B cell (primary cell): ENCODE data around the gene MOB3B. TPM values are rescaled to one million over a fixed set of nuclear protein-coding genes. Genes with fewer than 3 reads are reported as not detected.
A peak's percentile ranks its signal among the peaks of the same experiment; 100 is the strongest.

Experiments used
- ATAC-seq: fragments of 200-7000 bp; cut with Tn5 transposase; one replicate; pipeline ENCODE4 v1.10.0; 2021; ENCODE audit warnings: low read depth, mild to moderate bottlenecking, moderate number of reproducible peaks, moderate library complexity
- CTCF ChIA-PET: fragments of 350-600 bp; sonication (Branson Sonifier 250); formaldehyde crosslinking; loops from one replicate; lab custom pipeline; 2021; ENCODE audit warnings: antibody characterized with exemption, inconsistent platforms; lab: Charles Lee
- POLR2A ChIA-PET: fragments of 350-600 bp; sonication (Branson Sonifier 250); formaldehyde crosslinking; loops from one replicate; lab custom pipeline; 2021; ENCODE audit warnings: antibody characterized with exemption; lab: Charles Lee
- DNase-seq: peaks from one replicate; pipeline ENCODE4 v3.0.0; 2013
- H2AFZ ChIP-seq: 2 replicates; pipeline ENCODE4 v1.6.1; 2012; ENCODE audit warnings: mild to moderate bottlenecking, low read depth, low read length; ENCODE audit not compliant: insufficient read depth, poor library complexity, severe bottlenecking
- H3K27ac ChIP-seq, 2 donors: 1 replicate in 1 of 2; 2 replicates in 1 of 2; pipeline ENCODE4 v1.5.1; 2012 to 2013; ENCODE audit warnings: low read length in 2 of 2, mild to moderate bottlenecking in 2 of 2, moderate library complexity in 1 of 2
- H3K27me3 ChIP-seq, 4 experiments: fragments of 200-600 bp in 1 of 4; sonication (generic) in 1 of 4; replicated peaks in 1 of 4; 1 replicate in 2 of 4; 2 replicates in 2 of 4; pipeline versions ENCODE4 v1.6.1 to v1.7.0; 2013 to 2016; ENCODE audit warnings: low read length in 3 of 4, mild to moderate bottlenecking in 2 of 4, mixed read lengths in 1 of 4, moderate library complexity in 1 of 4; ENCODE audit not compliant: insufficient read depth in 4 of 4, control insufficient read depth in 3 of 4; ENCODE audit errors: control extremely low read depth in 1 of 4
- H3K36me3 ChIP-seq, 2 experiments: replicated peaks in 1 of 2; 1 replicate in 1 of 2; 2 replicates in 1 of 2; pipeline versions ENCODE4 v1.6.1 to v1.7.1; 2013; ENCODE audit warnings: low read length in 1 of 2; ENCODE audit not compliant: insufficient read depth in 2 of 2, control insufficient read depth in 1 of 2; ENCODE audit errors: control extremely low read depth in 1 of 2, extremely low read depth in 1 of 2
- H3K4me1 ChIP-seq, 2 donors: fragments of 200-600 bp in 1 of 2; sonication (generic) in 1 of 2; 1 replicate in 1 of 2; 2 replicates in 1 of 2; pipeline versions ENCODE4 v1.5.1 to v1.6.1; 2013 to 2017; ENCODE audit warnings: low read length in 2 of 2; ENCODE audit not compliant: control insufficient read depth in 2 of 2, insufficient read depth in 2 of 2
- H3K4me2 ChIP-seq: replicated peaks from 2 replicates; pipeline ENCODE3; 2012; ENCODE audit warnings: mild to moderate bottlenecking, low read depth, low read length; ENCODE audit not compliant: poor library complexity, severe bottlenecking
- H3K4me3 ChIP-seq, 5 experiments: fragments of 200-600 bp in 1 of 5; sonication (generic) in 1 of 5; 1 replicate in 3 of 5; 2 replicates in 2 of 5; pipeline versions ENCODE4 v1.5.1 to v1.7.0; 2011 to 2016; ENCODE audit warnings: low read length in 4 of 5, mild to moderate bottlenecking in 4 of 5, low read depth in 2 of 5, control low read depth in 1 of 5, moderate library complexity in 1 of 5; ENCODE audit not compliant: insufficient read depth in 1 of 5; ENCODE audit errors: control extremely low read depth in 1 of 5, extremely low read depth in 1 of 5
- H3K79me2 ChIP-seq: fragments of 200-600 bp; sonication (generic); one replicate; pipeline ENCODE4 v1.6.0; 2016; ENCODE audit warnings: low read length; ENCODE audit not compliant: control insufficient read depth, insufficient read depth
- H3K9ac ChIP-seq: fragments of 200-600 bp; sonication (generic); 2 replicates; pipeline ENCODE4 v1.6.1; 2017; ENCODE audit warnings: mild to moderate bottlenecking, low read length, moderate library complexity
- H3K9me3 ChIP-seq, 3 donors: one replicate each; pipeline versions ENCODE4 v1.6.1 to v1.7.1; 2013; ENCODE audit warnings: low read length in 2 of 3; ENCODE audit not compliant: control insufficient read depth in 2 of 3, insufficient read depth in 1 of 3; ENCODE audit errors: control extremely low read depth in 1 of 3
- H4K20me1 ChIP-seq: 2 replicates; pipeline ENCODE4 v1.6.0; 2012; ENCODE audit warnings: mild to moderate bottlenecking, low read length; ENCODE audit not compliant: insufficient read depth, control insufficient read depth, poor library complexity, severe bottlenecking
- H3K27ac Mint-ChIP-seq: one replicate; pipeline ENCODE4 v1.8.0; 2021; ENCODE audit warnings: mixed read lengths
- H3K27me3 Mint-ChIP-seq: one replicate; pipeline ENCODE4 v1.8.0; 2021; ENCODE audit warnings: mixed read lengths
- H3K4me1 Mint-ChIP-seq: one replicate; pipeline ENCODE4 v1.8.0; 2021; ENCODE audit warnings: mixed read lengths
- H3K4me3 Mint-ChIP-seq: one replicate; pipeline ENCODE4 v1.8.0; 2021; ENCODE audit warnings: mixed read lengths
- H3K9me3 Mint-ChIP-seq: one replicate; pipeline ENCODE4 v1.8.0; 2022; ENCODE audit warnings: mixed read lengths; ENCODE audit not compliant: insufficient read depth
- EZH2 ChIP-seq: IDR thresholded peaks from 2 replicates; pipeline ENCODE4 v1.6.1; 2012; ENCODE audit warnings: borderline replicate concordance, low read depth, mild to moderate bottlenecking, moderate library complexity, low read length; ENCODE audit not compliant: insufficient read depth, poor library complexity, severe bottlenecking
- whole genome bisulfite sequencing: methylation state at CpG from one replicate; pipeline ENCODE4 v1.1.5; 2013; ENCODE audit warnings: missing lambda C conversion rate; ENCODE audit not compliant: insufficient coverage; 5-methylcytosine and 5-hydroxymethylcytosine counted together
- intact Hi-C: fragments of 100-400 bp; cut with micrococcal nuclease; formaldehyde crosslinking; loops from one replicate; pipeline ENCODE4 v1.10.0; 2022
- polyA plus RNA-seq: library from polyadenylated mRNA; depleted of rRNA; stranded (reverse); fragments of >200 nt; gene quantifications from 2 replicates; pipeline ENCODE4 v1.2.3, GENCODE V29; 2012
- total RNA-seq, 2 donors: library from RNA; stranded (reverse); fragments of 120-200 nt in 1 of 2; gene quantifications; 1 replicate in 1 of 2; 2 replicates in 1 of 2; pipeline versions ENCODE4 v1.2.3 to v1.2.4, GENCODE V29; 2013 to 2022
- TF ChIP-seq, protein P1 (sequence below): fragments of 200-600 bp; IDR thresholded peaks from one replicate; pipeline ENCODE4 v1.8.0; 2022; ENCODE audit warnings: antibody characterized with exemption, mild to moderate bottlenecking

MOB3B gene
- total and polyA plus RNA-seq, 2 donors (not counting 1 experiment from before 2014, with no cell fraction given), result 7.3 to 7.9 TPM

DNA sequence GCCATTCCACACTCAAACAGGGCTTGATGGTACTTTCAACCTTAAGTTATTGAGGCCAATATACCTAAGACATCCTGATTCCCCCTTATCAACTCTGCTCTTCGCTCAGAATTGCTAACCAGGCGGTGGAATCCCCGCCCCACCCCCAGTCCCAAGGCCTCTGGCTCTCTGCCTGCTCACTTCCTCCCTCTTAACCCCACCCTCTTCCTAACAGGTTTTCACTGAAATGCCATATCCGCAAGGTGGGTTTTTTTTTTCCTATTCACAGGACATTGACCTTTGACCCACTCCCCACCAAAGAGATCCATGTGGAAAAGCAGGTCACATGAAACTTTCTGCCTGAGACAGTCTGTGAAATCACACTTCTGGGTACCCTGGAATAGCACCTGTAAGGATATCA, 72.2 kb downstream of the MOB3B start:
- peaks cover 57% of the 10 kb centered on the region for H3K4me1 Mint-ChIP-seq
- Histone ChIP-seq H3K27me3 (no peaks in the 10 kb centered on the region), H3K9me3 (no peaks in the 10 kb centered on the region), H3K36me3 (peaks cover 0 to 17% of the 10 kb centered on the region in 2 experiments), H3K79me2 (peaks cover 75% of the 10 kb centered on the region), H4K20me1 (no peaks in the 10 kb centered on the region), H3K27ac (no peak overlapping the region), H3K9ac (no peak overlapping the region), H3K4me3 (no peak overlapping the region), H3K4me2 (peak overlapping the region; percentile 49), H2AFZ (no peak overlapping the region), H3K4me1 (peaks cover 43 to 48% of the 10 kb centered on the region in 2 donors)
- intact Hi-C loops, result no loop called here
- CTCF ChIA-PET, result interaction anchor here (0.7 to 1.2 kb wide), 3 partner anchors 15 to 75 kb away, joined by 3 read pairs; no protein-coding TSS in a partner anchor
- DNase-seq (peak; percentile 40), ATAC-seq (no peak)
- peaks cover 2% of the 10 kb centered on the region for H3K9me3 Mint-ChIP-seq
- POLR2A ChIA-PET, result no interaction called here
- H3K27me3 Mint-ChIP-seq, result no peaks in the 10 kb centered on the region
- H3K27ac Mint-ChIP-seq, result peak overlapping the region; percentile 38
- 23% methylated on average over 4 of the region's 4 CpGs for WGBS
- no peak for TF ChIP-seq EZH2
- TF ChIP-seq, protein P1, sequence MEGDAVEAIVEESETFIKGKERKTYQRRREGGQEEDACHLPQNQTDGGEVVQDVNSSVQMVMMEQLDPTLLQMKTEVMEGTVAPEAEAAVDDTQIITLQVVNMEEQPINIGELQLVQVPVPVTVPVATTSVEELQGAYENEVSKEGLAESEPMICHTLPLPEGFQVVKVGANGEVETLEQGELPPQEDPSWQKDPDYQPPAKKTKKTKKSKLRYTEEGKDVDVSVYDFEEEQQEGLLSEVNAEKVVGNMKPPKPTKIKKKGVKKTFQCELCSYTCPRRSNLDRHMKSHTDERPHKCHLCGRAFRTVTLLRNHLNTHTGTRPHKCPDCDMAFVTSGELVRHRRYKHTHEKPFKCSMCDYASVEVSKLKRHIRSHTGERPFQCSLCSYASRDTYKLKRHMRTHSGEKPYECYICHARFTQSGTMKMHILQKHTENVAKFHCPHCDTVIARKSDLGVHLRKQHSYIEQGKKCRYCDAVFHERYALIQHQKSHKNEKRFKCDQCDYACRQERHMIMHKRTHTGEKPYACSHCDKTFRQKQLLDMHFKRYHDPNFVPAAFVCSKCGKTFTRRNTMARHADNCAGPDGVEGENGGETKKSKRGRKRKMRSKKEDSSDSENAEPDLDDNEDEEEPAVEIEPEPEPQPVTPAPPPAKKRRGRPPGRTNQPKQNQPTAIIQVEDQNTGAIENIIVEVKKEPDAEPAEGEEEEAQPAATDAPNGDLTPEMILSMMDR, result no peak
- H3K4me3 Mint-ChIP-seq, result peak overlapping the region; percentile 35

DNA sequence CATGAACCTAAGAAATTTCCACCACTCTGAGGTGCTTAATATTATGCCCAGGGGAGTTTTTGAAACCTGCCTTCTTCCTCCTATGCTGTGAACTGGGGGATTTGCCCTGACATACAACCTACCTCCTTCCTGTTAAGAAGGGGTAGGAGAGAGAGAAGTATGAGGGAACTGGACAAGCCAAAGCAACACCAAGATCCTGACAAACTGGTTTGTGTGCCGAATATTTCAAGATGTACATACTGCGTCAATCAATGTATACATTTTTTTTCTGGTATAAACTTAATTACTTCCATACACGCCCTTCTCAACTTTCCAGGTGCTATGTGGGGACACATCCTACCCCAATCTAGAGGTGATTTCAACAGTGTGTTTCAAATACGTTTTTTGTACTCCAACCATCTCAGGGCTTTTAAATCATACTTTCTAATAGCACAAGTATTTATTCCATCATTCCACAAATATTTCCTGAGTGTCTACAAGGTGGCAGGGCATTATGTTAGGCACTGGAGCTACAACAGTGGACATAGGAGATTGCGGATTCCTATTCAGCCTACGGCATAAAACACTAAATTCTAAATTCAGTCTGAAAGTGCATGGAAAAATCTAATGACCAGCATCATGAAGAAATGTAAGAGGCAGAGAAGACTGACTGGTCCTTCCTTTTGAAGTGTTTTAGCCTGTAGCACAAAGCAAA, 75.6 kb downstream of the MOB3B start:
- H3K4me1 Mint-ChIP-seq, result peaks cover 49% of the 10 kb centered on the region
- intact Hi-C loops, result no loop called here
- no peaks in the 10 kb centered on the region for H3K27me3 Mint-ChIP-seq
- Histone ChIP-seq H4K20me1 (no peaks in the 10 kb centered on the region), H3K79me2 (peaks cover 89% of the 10 kb centered on the region), H3K36me3 (peaks cover 0 to 31% of the 10 kb centered on the region in 2 experiments), H3K27ac (peak overlapping the region in 1 of 2 donors; percentile 40), H3K9ac (no peak overlapping the region), H3K4me1 (peaks cover 24 to 26% of the 10 kb centered on the region in 2 donors), H3K27me3 (no peaks in the 10 kb centered on the region), H2AFZ (no peak overlapping the region), H3K4me3 (no peak overlapping the region), H3K4me2 (no peak overlapping the region), H3K9me3 (no peaks in the 10 kb centered on the region)
- POLR2A ChIA-PET, result no interaction called here
- no peak overlapping the region for H3K27ac Mint-ChIP-seq
- CTCF ChIA-PET, result no interaction called here
- DNase-seq (no peak), ATAC-seq (no peak)
- WGBS, result 100% methylated on average over 1 of the region's 6 CpGs
- TF ChIP-seq EZH2, result no peak
- TF ChIP-seq, protein P1, result no peak
- H3K9me3 Mint-ChIP-seq, result peaks cover 2% of the 10 kb centered on the region
- H3K4me3 Mint-ChIP-seq, result no peak overlapping the region
